IMR-90 (cell line): Measurements from ENCODE around the gene CABCOCO1. TPM values are rescaled to one million over a fixed set of nuclear protein-coding genes. Genes with fewer than 3 reads are reported as not detected.

ENCODE experiments used
- ATAC-seq: fragments of 200-7000 bp; cut with Tn5 transposase; 2 replicates; pipeline ENCODE4 v1.9.1; 2020; ENCODE audit warnings: low read depth, mild to moderate bottlenecking, moderate library complexity
- BruUV-seq: library from RNA; stranded (reverse); fragments of 400-500 nt; replicated peaks from 2 replicates; lab custom pipeline; 2021; lab: Mats Ljungman, UMichigan
- CTCF ChIA-PET: fragments of 300-600 bp; formaldehyde crosslinking; extraction: SDS; loops from one replicate; lab custom pipeline; 2021; ENCODE audit warnings: antibody characterized with exemption; lab: Yijun Ruan, JAX
- POLR2A ChIA-PET: fragments of 300-600 bp; sonication (Branson Sonifier 250); formaldehyde crosslinking; loops from one replicate; lab custom pipeline; 2022; ENCODE audit warnings: antibody characterized with exemption; ENCODE audit not compliant: unreplicated experiment; lab: Charles Lee
- DNase-seq: peaks from one replicate; pipeline ENCODE4 v3.0.0; 2013
- H2AFZ ChIP-seq: replicated peaks from 2 replicates; pipeline ENCODE3; 2013; ENCODE audit warnings: low read length, mild to moderate bottlenecking; ENCODE audit not compliant: poor library complexity
- H2AK5ac ChIP-seq: 2 replicates; pipeline ENCODE4 v1.6.1; 2013; ENCODE audit warnings: low read depth, low read length, inconsistent platforms
- H2AK9ac ChIP-seq: replicated peaks from 2 replicates; pipeline ENCODE3; 2013; ENCODE audit warnings: mild to moderate bottlenecking, low read depth, low read length, moderate library complexity; ENCODE audit not compliant: poor library complexity
- H2BK120ac ChIP-seq: 2 replicates; pipeline ENCODE4 v1.6.1; 2013; ENCODE audit warnings: low read depth, low read length, inconsistent platforms
- H2BK15ac ChIP-seq: 3 replicates; pipeline ENCODE4 v1.6.1; 2013; ENCODE audit warnings: low read depth, low read length, inconsistent platforms
- H2BK20ac ChIP-seq: 2 replicates; pipeline ENCODE4 v1.6.1; 2013; ENCODE audit warnings: low read depth, mild to moderate bottlenecking, inconsistent platforms, low read length, moderate library complexity
- H2BK5ac ChIP-seq: 2 replicates; pipeline ENCODE4 v1.6.1; 2013; ENCODE audit warnings: mild to moderate bottlenecking, low read depth, low read length, inconsistent platforms; ENCODE audit not compliant: poor library complexity, severe bottlenecking
- H3K14ac ChIP-seq: replicated peaks from 2 replicates; pipeline ENCODE4 v1.6.1; 2013; ENCODE audit warnings: low read depth, low read length, inconsistent platforms
- H3K18ac ChIP-seq: 2 replicates; pipeline ENCODE4 v1.6.1; 2013; ENCODE audit warnings: low read depth, low read length, control low read depth
- H3K23ac ChIP-seq: 2 replicates; pipeline ENCODE4 v1.6.1; 2013; ENCODE audit warnings: low read depth, low read length, inconsistent platforms
- H3K27ac ChIP-seq: 2 replicates; pipeline ENCODE4 v1.5.1; 2013; ENCODE audit warnings: mild to moderate bottlenecking, control low read depth, low read length; ENCODE audit not compliant: insufficient read depth
- H3K27me3 ChIP-seq: 2 replicates; pipeline ENCODE4 v1.6.1; 2013; ENCODE audit warnings: low read length; ENCODE audit not compliant: control insufficient read depth, insufficient read depth
- H3K36me3 ChIP-seq: 2 replicates; pipeline ENCODE4 v1.6.1; 2013; ENCODE audit warnings: low read length, mixed read lengths; ENCODE audit not compliant: control insufficient read depth, insufficient read depth
- H3K4ac ChIP-seq: 2 replicates; pipeline ENCODE4 v1.6.1; 2013; ENCODE audit warnings: low read depth, low read length, inconsistent platforms
- H3K4me1 ChIP-seq: 2 replicates; pipeline ENCODE4 v1.6.1; 2013; ENCODE audit warnings: low read length, mixed read lengths; ENCODE audit not compliant: control insufficient read depth, insufficient read depth
- H3K4me2 ChIP-seq: 2 replicates; pipeline ENCODE4 v1.6.1; 2013; ENCODE audit warnings: low read depth, mild to moderate bottlenecking, control low read depth, low read length, moderate library complexity
- H3K4me3 ChIP-seq: 2 replicates; pipeline ENCODE4 v1.5.1; 2013; ENCODE audit warnings: low read depth, mild to moderate bottlenecking, control low read depth, low read length, moderate library complexity; ENCODE audit not compliant: insufficient read depth
- H3K56ac ChIP-seq: 2 replicates; pipeline ENCODE4 v1.6.1; 2013; ENCODE audit warnings: low read length, inconsistent platforms; ENCODE audit not compliant: insufficient read depth; ENCODE audit errors: extremely low read depth
- H3K79me1 ChIP-seq, 2 experiments: 2 replicates each; pipeline ENCODE4 v1.6.1; 2013; ENCODE audit warnings: low read length in 2 of 2, inconsistent platforms in 1 of 2, low read depth in 1 of 2
- H3K9ac ChIP-seq: 2 replicates; pipeline ENCODE4 v1.6.1; 2013; ENCODE audit warnings: low read depth, low read length, control low read depth
- H3K9me1 ChIP-seq: 2 replicates; pipeline ENCODE4 v1.6.1; 2013; ENCODE audit warnings: low read length, inconsistent platforms; ENCODE audit not compliant: insufficient read depth
- H3K9me3 ChIP-seq: 2 replicates; pipeline ENCODE4 v1.6.1; 2013; ENCODE audit warnings: low read length; ENCODE audit not compliant: control insufficient read depth, insufficient read depth
- H4K20me1 ChIP-seq: 2 replicates; pipeline ENCODE4 v1.6.1; 2013; ENCODE audit warnings: low read length, inconsistent platforms; ENCODE audit not compliant: insufficient read depth
- H4K5ac ChIP-seq: 2 replicates; pipeline ENCODE4 v1.6.1; 2013; ENCODE audit warnings: mild to moderate bottlenecking, low read depth, low read length, control low read depth
- H4K8ac ChIP-seq, 2 experiments: 2 replicates each; pipeline ENCODE4 v1.6.1; 2013; ENCODE audit warnings: low read depth in 2 of 2, low read length in 2 of 2, control low read depth in 1 of 2, inconsistent platforms in 1 of 2
- H4K91ac ChIP-seq: 2 replicates; pipeline ENCODE4 v1.6.1; 2013; ENCODE audit warnings: low read depth, low read length, inconsistent platforms; ENCODE audit not compliant: insufficient read depth
- CHD1 ChIP-seq: IDR thresholded peaks from 2 replicates; pipeline ENCODE4 v1.6.1; 2012; ENCODE audit warnings: low read depth, low read length, improper control_type of control experiment
- MAFK ChIP-seq: IDR thresholded peaks from 2 replicates; pipeline ENCODE4 v1.6.1; 2012; ENCODE audit warnings: low read depth, low read length, improper control_type of control experiment
- WGBS, 2 experiments: methylation state at CpG; one replicate each; pipeline versions ENCODE4 v1.1.5 to v1.1.7; 2013; ENCODE audit warnings: missing lambda C conversion rate in 2 of 2; ENCODE audit not compliant: insufficient read length in 1 of 2; ENCODE audit errors: extremely low coverage in 2 of 2; 5-methylcytosine and 5-hydroxymethylcytosine counted together
- dilution Hi-C: fragments of 300-500 bp; cut with HindIII; formaldehyde crosslinking; loops from one replicate; pipeline ENCODE4 v1.14.3; 2018; ENCODE audit warnings: low sequenced_read_pairs; ENCODE audit not compliant: unreplicated experiment
- in situ Hi-C: fragments of 300-500 bp; cut with MboI; formaldehyde crosslinking; loops from 3 replicates; pipeline ENCODE4 v1.14.3; 2019; ENCODE audit warnings: low sequenced_read_pairs, inconsistent platforms, mixed read lengths
- intact Hi-C: fragments of 100-400 bp; cut with micrococcal nuclease; formaldehyde crosslinking; loops from 2 replicates; pipeline ENCODE4 v1.10.0; 2022
- polyA plus RNA-seq, 3 experiments: library from polyadenylated mRNA; depleted of rRNA; stranded (reverse); fragments of >200 nt; gene quantifications; 2 replicates each; pipeline ENCODE4 v1.2.3, GENCODE V29; 2012; ENCODE audit warnings: low replicate concordance in 1 of 3
- total RNA-seq: library from RNA; depleted of rRNA; stranded (reverse); fragments of >200 nt; gene quantifications from 2 replicates; pipeline ENCODE4 v1.2.3, GENCODE V29; 2012

CABCOCO1 gene
- total and polyA plus RNA-seq, 2 of the 4 experiments (the other 2 are of a cell fraction), result 0.18 to 0.31 TPM

DNA sequence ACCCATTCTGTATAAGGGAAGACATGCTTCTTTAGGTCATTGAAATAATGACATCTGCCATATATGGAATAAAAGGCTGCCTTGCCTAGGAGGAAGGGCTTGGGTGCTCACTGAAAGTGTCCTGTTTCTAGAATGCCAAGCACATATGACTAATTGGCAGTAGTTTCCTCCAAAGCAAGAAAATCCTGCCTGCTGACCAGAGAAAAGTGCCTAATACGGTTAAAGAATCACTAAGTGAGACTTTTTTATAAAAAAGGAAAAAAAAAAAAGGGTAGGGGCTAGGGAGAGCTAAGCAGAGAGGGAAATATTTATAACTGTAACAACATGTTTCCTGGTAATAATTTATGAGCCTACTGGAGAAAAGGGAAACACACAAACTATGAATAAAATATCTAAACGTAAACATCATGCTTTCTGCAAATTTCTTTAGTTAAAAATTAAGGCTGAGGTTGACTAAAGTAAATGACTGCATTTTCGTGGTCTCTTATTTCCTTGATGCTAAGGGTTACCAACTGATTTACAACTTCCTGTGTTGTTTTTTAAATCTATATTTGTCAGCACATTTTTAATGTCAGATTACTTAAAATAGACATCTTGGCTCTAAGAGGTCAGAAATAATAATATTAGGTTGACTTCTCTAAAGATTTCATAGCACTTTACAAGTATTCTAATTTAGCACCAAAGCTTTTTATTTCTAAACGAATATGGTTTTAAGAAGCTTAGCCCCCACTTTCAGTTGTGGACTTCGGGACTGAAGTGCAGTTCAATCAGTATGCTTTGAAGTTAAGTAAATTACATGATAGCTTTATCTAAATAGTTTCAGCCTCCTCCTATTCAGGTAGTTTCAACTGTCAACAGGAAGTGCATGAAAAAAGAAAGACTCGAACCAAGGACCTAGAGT, 89.6 kb downstream of the CABCOCO1 start:
- Histone ChIP-seq H2AFZ (no peak overlapping the region), H3K79me1 (peaks cover 0 to 7% of the 10 kb centered on the region in 2 experiments; a peak in 1 of 4 replicates), H2BK120ac (peak overlapping the region; percentile 85), H3K36me3 (no peaks in the 10 kb centered on the region), H3K4me3 (no peak overlapping the region), H2BK5ac (peak overlapping the region; percentile 80), H4K20me1 (no peaks in the 10 kb centered on the region), H3K56ac (peak overlapping the region; percentile 21), H4K8ac (peak overlapping the region; percentile 74 to 76; a peak in 3 of 4 replicates), H2BK15ac (peak overlapping the region; percentile 92; the same call in 2 of the 3 replicates), H3K4ac (peak overlapping the region; percentile 73), H3K27ac (peak overlapping the region; percentile 82), H2AK5ac (peak overlapping the region; percentile 47; the same call in 1 of the 2 replicates), H3K23ac (peak overlapping the region; percentile 77; the same call in 1 of the 2 replicates), H3K9me3 (no peaks in the 10 kb centered on the region), H3K27me3 (no peaks in the 10 kb centered on the region), H3K18ac (peak overlapping the region; percentile 82), H2AK9ac (no peak overlapping the region), H3K4me2 (peak overlapping the region; percentile 44), H3K9me1 (peaks cover 6% of the 10 kb centered on the region), H4K5ac (peak overlapping the region; percentile 35), H3K4me1 (peaks cover 12% of the 10 kb centered on the region), H3K14ac (peak overlapping the region; percentile 67; the same call in 1 of the 2 replicates), H4K91ac (peak overlapping the region; percentile 83; the same call in 1 of the 2 replicates), H2BK20ac (peak overlapping the region; percentile 84), H3K9ac (no peak overlapping the region)
- ATAC-seq (peak; percentile 70), DNase-seq (peak; percentile 51)
- ChIA-PET POLR2A (interaction anchor here (0.6 to 0.9 kb wide), 2 partner anchors 151 to 194 kb away, joined by 3 to 8 read pairs; no protein-coding TSS in a partner anchor), CTCF (interaction anchor here (0.5 to 3.2 kb wide), 4 partner anchors 82 to 193 kb away, joined by 3 to 14 read pairs (median 4); no protein-coding TSS in a partner anchor)
- WGBS, 2 experiments, result no CpG with 5 or more reads among the region's 6 CpGs
- TF ChIP-seq CHD1, result no peak
- peak; percentile 25; the same call in 1 of the 2 replicates for TF ChIP-seq MAFK
- intact Hi-C loops, result loop anchor here (10.0 kb wide), 1 partner anchor 302 kb away; no protein-coding TSS in a partner anchor
- dilution Hi-C loops, result no loop called here
- BruUV-seq, result no TSS peak
- in situ Hi-C loops, result no loop called here
